ENCODE results near the gene MPDZ. TPM values are rescaled to one million over a fixed set of nuclear protein-coding genes. Genes with fewer than 3 reads are reported as not detected.

Gene MPDZ
- total RNA-seq, 1 experiment from 2014 or later, result 16.6 TPM

DNA sequence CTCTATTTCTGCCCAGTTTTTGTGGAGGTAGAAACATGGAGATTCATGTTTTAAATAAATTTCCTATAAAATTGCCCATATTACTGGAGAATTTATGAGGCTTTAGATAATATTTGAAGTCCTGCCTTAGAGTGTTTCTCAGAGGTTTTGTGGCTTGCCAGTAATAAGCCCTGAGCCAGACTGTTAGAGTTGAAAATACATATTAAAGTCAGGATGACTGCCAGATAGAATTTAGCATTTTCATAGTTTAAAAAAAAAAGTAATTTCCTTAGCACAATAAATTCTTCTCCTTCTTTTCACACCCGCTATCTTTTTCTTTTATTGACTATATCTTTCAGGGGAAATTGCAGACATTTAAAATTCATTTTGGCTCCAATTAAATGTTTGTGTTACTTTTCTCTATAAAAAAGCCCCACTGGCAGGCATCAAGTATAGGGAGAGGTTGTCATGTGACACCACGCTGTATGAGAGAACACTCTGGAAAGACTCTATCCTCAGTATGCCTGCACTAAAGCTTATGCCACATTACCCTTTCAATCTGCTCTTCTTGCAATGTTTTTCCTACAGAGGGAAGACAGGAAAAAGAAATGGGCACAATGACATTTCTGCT lies 135.2 kb downstream of the MPDZ start:
- CTCF ChIA-PET, result no interaction called here

DNA sequence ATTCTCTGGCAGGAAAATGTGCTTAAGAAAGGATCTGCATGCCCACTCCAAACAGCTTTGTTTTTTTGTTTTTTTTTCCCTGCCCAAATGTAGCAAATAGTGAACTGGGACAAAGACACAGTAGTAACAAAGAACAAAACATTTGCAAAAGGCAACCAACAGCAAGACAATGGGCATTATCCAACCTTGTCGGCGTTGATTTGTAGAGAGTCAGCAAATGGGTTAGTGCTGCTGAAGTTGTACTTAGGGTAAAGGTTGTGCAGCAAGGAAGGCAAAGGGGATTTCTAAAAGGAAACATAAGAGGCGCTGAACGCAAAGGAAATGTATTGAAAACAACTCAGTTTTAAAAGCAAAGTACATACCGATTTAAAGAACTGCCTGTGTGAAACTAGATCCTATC lies 136.2 kb downstream of the MPDZ start:
- Histone ChIP-seq H3K4me3 (ENCODE audit: low read depth in 2 of 2, low read length in 2 of 2) (no peak overlapping the region), H3K4me1 (ENCODE audit: control insufficient read depth, insufficient read depth, low read length) (no peaks in the 10 kb centered on the region), H3K27ac (ENCODE audit: low read length) (no peak overlapping the region), H3K36me3 (ENCODE audit: control insufficient read depth, insufficient read depth, low read length) (no peaks in the 10 kb centered on the region), H3K9me3 (ENCODE audit: control insufficient read depth, insufficient read depth, low read depth, low read length) (no peaks in the 10 kb centered on the region), H3K27me3 (ENCODE audit: control insufficient read depth, insufficient read depth, low read length) (no peaks in the 10 kb centered on the region)
- ChIA-PET POLR2A (no interaction called here), CTCF (no interaction called here)
- DNase-seq (ENCODE audit: low read depth, low spot score) (no peak), ATAC-seq (no peak)
- TF ChIP-seq, protein P1, sequence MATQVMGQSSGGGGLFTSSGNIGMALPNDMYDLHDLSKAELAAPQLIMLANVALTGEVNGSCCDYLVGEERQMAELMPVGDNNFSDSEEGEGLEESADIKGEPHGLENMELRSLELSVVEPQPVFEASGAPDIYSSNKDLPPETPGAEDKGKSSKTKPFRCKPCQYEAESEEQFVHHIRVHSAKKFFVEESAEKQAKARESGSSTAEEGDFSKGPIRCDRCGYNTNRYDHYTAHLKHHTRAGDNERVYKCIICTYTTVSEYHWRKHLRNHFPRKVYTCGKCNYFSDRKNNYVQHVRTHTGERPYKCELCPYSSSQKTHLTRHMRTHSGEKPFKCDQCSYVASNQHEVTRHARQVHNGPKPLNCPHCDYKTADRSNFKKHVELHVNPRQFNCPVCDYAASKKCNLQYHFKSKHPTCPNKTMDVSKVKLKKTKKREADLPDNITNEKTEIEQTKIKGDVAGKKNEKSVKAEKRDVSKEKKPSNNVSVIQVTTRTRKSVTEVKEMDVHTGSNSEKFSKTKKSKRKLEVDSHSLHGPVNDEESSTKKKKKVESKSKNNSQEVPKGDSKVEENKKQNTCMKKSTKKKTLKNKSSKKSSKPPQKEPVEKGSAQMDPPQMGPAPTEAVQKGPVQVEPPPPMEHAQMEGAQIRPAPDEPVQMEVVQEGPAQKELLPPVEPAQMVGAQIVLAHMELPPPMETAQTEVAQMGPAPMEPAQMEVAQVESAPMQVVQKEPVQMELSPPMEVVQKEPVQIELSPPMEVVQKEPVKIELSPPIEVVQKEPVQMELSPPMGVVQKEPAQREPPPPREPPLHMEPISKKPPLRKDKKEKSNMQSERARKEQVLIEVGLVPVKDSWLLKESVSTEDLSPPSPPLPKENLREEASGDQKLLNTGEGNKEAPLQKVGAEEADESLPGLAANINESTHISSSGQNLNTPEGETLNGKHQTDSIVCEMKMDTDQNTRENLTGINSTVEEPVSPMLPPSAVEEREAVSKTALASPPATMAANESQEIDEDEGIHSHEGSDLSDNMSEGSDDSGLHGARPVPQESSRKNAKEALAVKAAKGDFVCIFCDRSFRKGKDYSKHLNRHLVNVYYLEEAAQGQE (IDR thresholded peaks at IDR 0.05; ENCODE audit: insufficient read depth in 1 of 2, low read depth in 2 of 2, low read length in 1 of 2), result no peak
- no peak for TF ChIP-seq SIN3A (IDR thresholded peaks at IDR 0.05; ENCODE audit: borderline replicate concordance, insufficient read depth, low read depth, low read length)
- TF ChIP-seq, protein P2, sequence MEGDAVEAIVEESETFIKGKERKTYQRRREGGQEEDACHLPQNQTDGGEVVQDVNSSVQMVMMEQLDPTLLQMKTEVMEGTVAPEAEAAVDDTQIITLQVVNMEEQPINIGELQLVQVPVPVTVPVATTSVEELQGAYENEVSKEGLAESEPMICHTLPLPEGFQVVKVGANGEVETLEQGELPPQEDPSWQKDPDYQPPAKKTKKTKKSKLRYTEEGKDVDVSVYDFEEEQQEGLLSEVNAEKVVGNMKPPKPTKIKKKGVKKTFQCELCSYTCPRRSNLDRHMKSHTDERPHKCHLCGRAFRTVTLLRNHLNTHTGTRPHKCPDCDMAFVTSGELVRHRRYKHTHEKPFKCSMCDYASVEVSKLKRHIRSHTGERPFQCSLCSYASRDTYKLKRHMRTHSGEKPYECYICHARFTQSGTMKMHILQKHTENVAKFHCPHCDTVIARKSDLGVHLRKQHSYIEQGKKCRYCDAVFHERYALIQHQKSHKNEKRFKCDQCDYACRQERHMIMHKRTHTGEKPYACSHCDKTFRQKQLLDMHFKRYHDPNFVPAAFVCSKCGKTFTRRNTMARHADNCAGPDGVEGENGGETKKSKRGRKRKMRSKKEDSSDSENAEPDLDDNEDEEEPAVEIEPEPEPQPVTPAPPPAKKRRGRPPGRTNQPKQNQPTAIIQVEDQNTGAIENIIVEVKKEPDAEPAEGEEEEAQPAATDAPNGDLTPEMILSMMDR (IDR thresholded peaks at IDR 0.05), result no peak
- no peak for TF ChIP-seq TCF7L2 (IDR thresholded peaks at IDR 0.05; ENCODE audit: low read depth, low read length)
- TF ChIP-seq POLR2AphosphoS5 (IDR thresholded peaks at IDR 0.05; ENCODE audit: low read depth, low read length), result no peak
- in situ Hi-C loops (cut with HindIII; ENCODE audit: low pct_unique_long_range_greater_than_20kb, low sequenced_read_pairs), result no loop called here
- intact Hi-C loops (cut with micrococcal nuclease; ENCODE audit: unreplicated experiment), result no loop called here
- BruUV-seq (replicated peaks), result no TSS peak

More for the DNA sequence above, 135.2 kb downstream of the MPDZ start:
- POLR2A ChIA-PET, result no interaction called here
- Histone ChIP-seq H3K27me3 (ENCODE audit: control insufficient read depth, insufficient read depth, low read length) (no peaks in the 10 kb centered on the region), H3K36me3 (ENCODE audit: control insufficient read depth, insufficient read depth, low read length) (no peaks in the 10 kb centered on the region), H3K27ac (ENCODE audit: low read length) (no peak overlapping the region), H3K4me1 (ENCODE audit: control insufficient read depth, insufficient read depth, low read length) (no peaks in the 10 kb centered on the region), H3K9me3 (ENCODE audit: control insufficient read depth, insufficient read depth, low read depth, low read length) (no peaks in the 10 kb centered on the region), H3K4me3 (ENCODE audit: low read depth in 2 of 2, low read length in 2 of 2) (no peak overlapping the region)
- DNase-seq (ENCODE audit: low read depth, low spot score), result no peak
- intact Hi-C loops (cut with micrococcal nuclease; ENCODE audit: unreplicated experiment) (no loop called here), in situ Hi-C loops (cut with HindIII; ENCODE audit: low pct_unique_long_range_greater_than_20kb, low sequenced_read_pairs) (no loop called here)
- BruUV-seq (replicated peaks), result no TSS peak
- no peak for ATAC-seq
- TF ChIP-seq POLR2AphosphoS5 (IDR thresholded peaks at IDR 0.05; ENCODE audit: low read depth, low read length) (no peak), TCF7L2 (IDR thresholded peaks at IDR 0.05; ENCODE audit: low read depth, low read length) (no peak), SIN3A (IDR thresholded peaks at IDR 0.05; ENCODE audit: borderline replicate concordance, insufficient read depth, low read depth, low read length) (no peak)
- TF ChIP-seq, protein P2 (IDR thresholded peaks at IDR 0.05), result no peak
- TF ChIP-seq, protein P1 (IDR thresholded peaks at IDR 0.05; ENCODE audit: insufficient read depth in 1 of 2, low read depth in 2 of 2, low read length in 1 of 2), result no peak
